ENCODE measurements around the gene EPHA4. TPM values are rescaled to one million over a fixed set of nuclear protein-coding genes. Genes with fewer than 3 reads are reported as not detected.

EPHA4 gene
- total RNA-seq, 1 donor from 2014 or later, result 51.2 TPM

GRCh38 chr2:221518935-221519625, 53.0 kb downstream of the EPHA4 start:
- H3K36me3 ChIP-seq, result peaks cover 0 to 3% of the 10 kb centered on the region in 2 donors
- no peaks in the 10 kb centered on the region for H3K27me3 ChIP-seq
- intact Hi-C loops (cut with DNase I), result no loop called here
- no peak overlapping the region for H3K27ac ChIP-seq
- H3K4me3 ChIP-seq, result no peak overlapping the region
- no peak for DNase-seq (ENCODE audit: low spot score in 2 of 2)
- no peaks in the 10 kb centered on the region for H3K9me3 ChIP-seq
- no peak for TF ChIP-seq CTCF (IDR thresholded peaks at IDR 0.05)
- H3K4me1 ChIP-seq, result peaks cover 3 to 6% of the 10 kb centered on the region in 2 donors

GRCh38 chr2:221518201-221518934, 53.7 kb downstream of the EPHA4 start:
- Histone ChIP-seq H3K36me3 (no peaks in the 10 kb centered on the region), H3K9me3 (no peaks in the 10 kb centered on the region), H3K27me3 (no peaks in the 10 kb centered on the region), H3K4me3 (no peak overlapping the region), H3K4me1 (peaks cover 3 to 6% of the 10 kb centered on the region in 2 donors), H3K27ac (no peak overlapping the region)
- TF ChIP-seq CTCF (IDR thresholded peaks at IDR 0.05), result no peak
- intact Hi-C loops (cut with DNase I), result no loop called here
- DNase-seq (ENCODE audit: low spot score in 2 of 2), result no peak

- Histone ChIP-seq H3K27ac (no peak overlapping the region), H3K36me3 (no peaks in the 10 kb centered on the region), H3K27me3 (no peaks in the 10 kb centered on the region), H3K4me1 (peaks cover 3 to 6% of the 10 kb centered on the region in 2 donors), H3K4me3 (no peak overlapping the region), H3K9me3 (no peaks in the 10 kb centered on the region)
- intact Hi-C loops (cut with DNase I), result no loop called here
- DNase-seq (ENCODE audit: low spot score in 2 of 2), result peak in 1 of 2 donors; percentile 63
- no peak for TF ChIP-seq CTCF (IDR thresholded peaks at IDR 0.05)
These were observed 54.4 kb downstream of the EPHA4 start for GRCh38 chr2:221517696-221518151.

GRCh38 chr2:221517146-221517695, 54.9 kb downstream of the EPHA4 start:
- Histone ChIP-seq H3K4me1 (peaks cover 3 to 6% of the 10 kb centered on the region in 2 donors), H3K4me3 (no peak overlapping the region), H3K27ac (no peak overlapping the region), H3K36me3 (no peaks in the 10 kb centered on the region), H3K27me3 (no peaks in the 10 kb centered on the region), H3K9me3 (no peaks in the 10 kb centered on the region)
- no peak for TF ChIP-seq CTCF (IDR thresholded peaks at IDR 0.05)
- DNase-seq (ENCODE audit: low spot score in 2 of 2), result no peak
- intact Hi-C loops (cut with DNase I), result no loop called here

GRCh38 chr2:221515864-221516263, 56.2 kb downstream of the EPHA4 start:
- Histone ChIP-seq H3K27me3 (no peaks in the 10 kb centered on the region), H3K4me1 (peaks cover 3 to 6% of the 10 kb centered on the region in 2 donors)

More at GRCh38 chr2:221515864-221516263, 56.2 kb downstream of the EPHA4 start:
- Histone ChIP-seq H3K4me3 (no peak overlapping the region), H3K9me3 (no peaks in the 10 kb centered on the region), H3K36me3 (no peaks in the 10 kb centered on the region), H3K27ac (no peak overlapping the region)
- no peak for DNase-seq (ENCODE audit: low spot score in 2 of 2)
- TF ChIP-seq CTCF (IDR thresholded peaks at IDR 0.05), result no peak
- intact Hi-C loops (cut with DNase I), result no loop called here

Data from ascending aorta (tissue), 2 donors.